ENCODE data around the gene PPP5C.
"Not testable (repeated sequence)": the region's sequence is repeated elsewhere in the genome, so short reads cannot be mapped to it uniquely, and the experiment has no call there.

Gene PPP5C

GRCh38 chr19:46367426-46367825, 20.5 kb downstream of the PPP5C start:
- DNase-seq = no peak

- DNase-seq = no peak
Measured at GRCh38 chr19:46368116-46368515, 21.2 kb downstream of the PPP5C start.

DNA sequence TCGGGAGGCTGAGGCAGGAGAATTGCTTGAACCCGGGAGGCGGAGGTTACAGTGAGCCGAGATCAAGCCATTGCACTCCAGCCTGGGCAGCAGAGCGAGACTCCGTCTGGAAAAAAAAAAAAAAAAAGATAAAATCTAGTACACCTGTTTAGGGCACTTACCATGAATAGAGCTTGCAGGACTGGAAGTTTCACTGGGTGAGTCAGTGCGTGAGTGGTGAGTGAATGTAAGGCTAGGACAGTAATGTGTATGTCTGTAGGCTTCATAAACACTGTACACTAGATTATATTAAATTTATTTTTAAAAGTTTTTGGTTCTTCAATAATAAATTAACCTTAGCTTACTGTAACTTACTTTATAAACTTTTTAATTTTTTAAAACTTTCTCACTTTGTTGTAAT, 22.9 kb downstream of the PPP5C start:
- DNase-seq = no peak

GRCh38 chr19:46371371-46371901, 24.5 kb downstream of the PPP5C start:
- no peak for DNase-seq

GRCh38 chr19:46372901-46373490, 26.1 kb downstream of the PPP5C start:
- DNase-seq = peak; percentile 53

DNA sequence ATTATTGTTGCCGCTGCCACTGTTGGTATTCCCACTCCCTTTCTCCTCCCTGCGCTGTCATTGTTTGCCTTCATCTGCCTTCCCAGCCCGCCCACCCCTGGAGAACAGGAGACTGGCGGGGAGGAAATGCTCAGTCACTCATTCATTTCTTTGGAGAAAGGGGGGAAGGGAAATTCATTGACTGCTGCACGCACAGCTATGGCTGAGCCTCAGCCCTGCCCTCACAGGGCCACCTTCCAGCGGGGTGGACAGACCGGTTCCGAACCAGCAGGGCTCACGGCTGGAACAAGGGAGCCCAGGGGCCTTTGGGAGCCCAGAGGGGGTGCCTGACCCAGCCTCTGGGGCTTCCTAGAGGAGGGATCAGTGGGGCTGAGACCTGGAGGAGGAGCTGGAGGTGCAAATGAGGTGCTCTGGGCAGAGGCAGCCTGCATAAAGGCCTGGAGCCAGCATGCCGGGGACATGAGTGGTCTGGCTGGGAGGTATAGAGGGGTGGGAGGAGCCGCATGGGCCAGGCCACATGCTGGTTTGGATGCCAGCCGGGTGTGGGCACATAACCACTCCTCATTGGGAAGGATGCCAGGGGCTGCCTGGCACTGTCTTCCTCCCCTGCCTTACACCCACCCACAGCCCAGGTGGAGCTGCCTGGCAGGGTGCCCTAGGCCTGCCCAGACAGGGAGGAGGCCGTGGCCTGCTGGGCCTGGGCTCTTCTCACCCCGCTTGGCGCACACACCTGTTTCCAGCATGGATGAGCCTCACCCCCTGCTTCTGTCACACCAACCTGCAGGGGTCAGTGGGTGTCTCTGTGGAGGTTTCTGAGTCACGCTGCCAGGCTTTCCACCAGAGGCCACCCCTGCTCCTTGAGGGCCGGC, 26.8 kb downstream of the PPP5C start:
- DNase-seq = peak; percentile 96

- no peak for DNase-seq
Measured at GRCh38 chr19:46374536-46375475, 27.9 kb downstream of the PPP5C start.

DNA sequence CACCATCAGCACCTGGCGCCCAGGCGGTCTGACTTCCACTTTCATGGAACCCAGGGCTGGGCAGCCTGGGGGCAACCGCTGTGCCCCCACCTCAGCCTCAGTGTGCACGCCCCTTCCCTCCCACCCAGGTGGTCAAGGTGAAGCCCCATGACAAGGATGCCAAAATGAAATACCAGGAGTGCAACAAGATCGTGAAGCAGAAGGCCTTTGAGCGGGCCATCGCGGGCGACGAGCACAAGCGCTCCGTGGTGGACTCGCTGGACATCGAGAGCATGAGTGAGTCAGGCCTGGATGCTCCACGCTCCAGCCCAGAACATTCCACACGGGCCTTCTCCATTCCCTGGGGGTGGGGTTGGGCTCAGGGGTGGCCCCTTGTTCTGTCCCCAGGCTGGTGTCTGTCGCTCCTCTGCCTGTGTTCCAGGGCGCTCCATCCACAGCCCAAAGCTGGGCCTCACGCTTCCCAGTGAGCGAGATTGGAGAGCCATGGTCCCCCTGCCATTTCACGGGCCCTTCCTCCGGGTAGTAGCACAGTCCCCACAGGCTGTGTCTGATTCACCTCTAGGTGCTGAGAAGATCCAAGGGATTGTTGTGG, 28.7 kb downstream of the PPP5C start:
- DNase-seq = not testable (repeated sequence)

- DNase-seq = no peak
Measured at GRCh38 chr19:46376241-46377153, 29.6 kb downstream of the PPP5C start.

- peak; percentile 44 for DNase-seq
Measured at GRCh38 chr19:46378268-46378667, 31.4 kb downstream of the PPP5C start.

DNA sequence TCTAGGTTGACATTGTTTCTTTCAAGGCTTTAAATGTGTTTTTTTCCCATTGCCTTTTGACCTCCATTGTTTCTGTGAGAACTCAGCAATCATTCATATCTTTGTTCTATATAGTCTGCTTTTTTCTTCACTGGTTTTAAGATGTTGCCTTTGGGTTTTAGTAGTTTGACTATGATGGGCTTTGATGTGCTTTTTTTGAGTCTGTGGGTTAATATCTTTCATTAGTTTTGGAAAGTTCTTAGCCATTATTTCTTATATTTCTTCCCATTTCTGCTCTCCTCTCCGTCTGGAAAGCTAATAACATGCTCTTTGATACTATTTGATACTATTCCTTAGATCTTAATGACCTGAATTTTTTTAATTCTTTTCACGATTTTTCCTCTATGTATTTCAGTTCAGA, 33.8 kb downstream of the PPP5C start:
- no peak for DNase-seq

DNA sequence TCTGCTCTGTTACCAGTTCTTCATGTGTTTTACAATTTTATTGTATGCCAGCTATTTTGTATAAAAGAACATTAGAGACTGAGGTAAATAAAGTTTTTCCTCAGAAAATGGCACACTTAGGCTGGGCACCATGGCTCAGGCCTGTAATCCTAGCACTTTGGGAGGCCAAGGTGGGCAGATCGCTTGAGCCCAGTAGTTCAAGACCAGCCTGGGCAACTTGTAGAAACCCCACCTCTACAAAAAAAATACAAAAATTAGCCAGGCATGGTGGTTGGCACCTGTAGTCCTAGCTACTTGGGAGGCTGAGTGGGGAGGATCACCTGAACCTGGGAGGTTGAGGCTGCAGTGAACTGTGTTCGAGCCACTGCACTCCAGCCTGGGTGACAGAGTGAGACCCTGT, 34.5 kb downstream of the PPP5C start:
- DNase-seq = no peak

DNA sequence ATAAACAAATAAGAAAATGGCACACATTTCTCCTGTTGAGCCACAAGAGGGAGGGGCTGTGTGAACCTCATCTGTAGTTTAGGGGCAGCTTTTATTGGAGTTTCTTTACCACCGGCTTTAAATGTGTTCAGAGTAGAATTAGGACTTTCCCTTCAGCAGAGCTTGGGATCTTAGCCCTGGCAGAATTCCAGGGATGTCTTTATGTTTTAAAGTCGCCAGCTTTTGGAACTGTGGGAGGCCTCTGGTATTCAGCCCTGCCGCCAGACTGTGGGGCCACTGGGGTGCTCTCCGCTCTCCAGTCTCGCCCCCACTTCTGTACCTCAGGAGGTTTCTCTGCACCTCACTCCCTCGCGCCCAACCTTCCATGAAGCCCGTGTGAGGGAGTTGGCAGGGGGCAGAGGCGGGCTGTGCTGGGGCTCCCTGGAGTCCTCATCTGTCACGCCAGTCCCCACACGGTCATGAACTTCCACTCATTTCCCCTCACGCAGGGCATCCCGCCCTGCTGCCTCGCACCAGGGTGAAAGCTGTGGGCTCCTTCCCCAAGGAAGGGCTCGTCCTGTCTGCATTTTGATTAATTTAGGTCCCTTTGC, 35.0 kb downstream of the PPP5C start:
- DNase-seq = no peak

DNA sequence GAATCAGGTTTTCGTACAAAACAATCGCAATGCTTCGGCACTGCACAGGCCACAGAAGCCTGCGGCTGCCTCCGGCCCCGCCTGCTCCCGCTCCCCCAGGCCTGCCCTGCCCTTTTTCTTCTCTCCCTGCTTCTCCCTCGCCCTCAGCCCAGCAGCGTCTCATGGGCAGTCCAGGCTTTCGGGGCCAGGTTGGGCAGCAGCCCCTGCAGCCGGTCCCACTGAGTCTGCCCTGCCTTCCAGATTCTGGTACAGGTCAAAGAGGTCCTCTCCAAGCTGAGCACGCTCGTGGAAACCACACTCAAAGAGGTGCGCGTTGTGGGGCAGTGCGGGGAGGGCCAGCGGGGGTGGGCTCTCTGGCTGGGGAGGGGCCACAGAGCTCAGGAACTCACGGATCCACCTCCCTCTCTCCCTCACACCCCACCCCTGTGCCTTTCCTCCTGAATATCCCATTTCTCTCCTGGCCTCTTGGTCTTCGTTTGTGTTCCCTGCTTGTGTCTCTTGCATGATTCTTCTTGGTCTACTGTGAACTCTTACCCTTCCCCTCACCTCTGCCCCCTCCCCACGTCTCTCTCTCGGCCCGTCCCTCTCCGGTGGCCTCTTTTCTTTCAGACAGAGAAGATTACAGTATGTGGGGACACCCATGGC, 36.4 kb downstream of the PPP5C start:
- no peak for DNase-seq

- DNase-seq = no peak
Measured at GRCh38 chr19:46383846-46384245, 37.0 kb downstream of the PPP5C start.

- DNase-seq = peak; percentile 51
Measured at GRCh38 chr19:46384396-46384795, 37.5 kb downstream of the PPP5C start.

GRCh38 chr19:46385636-46386035, 38.7 kb downstream of the PPP5C start:
- DNase-seq = no peak

GRCh38 chr19:46386151-46386550, 39.3 kb downstream of the PPP5C start:
- DNase-seq = no peak

DNA sequence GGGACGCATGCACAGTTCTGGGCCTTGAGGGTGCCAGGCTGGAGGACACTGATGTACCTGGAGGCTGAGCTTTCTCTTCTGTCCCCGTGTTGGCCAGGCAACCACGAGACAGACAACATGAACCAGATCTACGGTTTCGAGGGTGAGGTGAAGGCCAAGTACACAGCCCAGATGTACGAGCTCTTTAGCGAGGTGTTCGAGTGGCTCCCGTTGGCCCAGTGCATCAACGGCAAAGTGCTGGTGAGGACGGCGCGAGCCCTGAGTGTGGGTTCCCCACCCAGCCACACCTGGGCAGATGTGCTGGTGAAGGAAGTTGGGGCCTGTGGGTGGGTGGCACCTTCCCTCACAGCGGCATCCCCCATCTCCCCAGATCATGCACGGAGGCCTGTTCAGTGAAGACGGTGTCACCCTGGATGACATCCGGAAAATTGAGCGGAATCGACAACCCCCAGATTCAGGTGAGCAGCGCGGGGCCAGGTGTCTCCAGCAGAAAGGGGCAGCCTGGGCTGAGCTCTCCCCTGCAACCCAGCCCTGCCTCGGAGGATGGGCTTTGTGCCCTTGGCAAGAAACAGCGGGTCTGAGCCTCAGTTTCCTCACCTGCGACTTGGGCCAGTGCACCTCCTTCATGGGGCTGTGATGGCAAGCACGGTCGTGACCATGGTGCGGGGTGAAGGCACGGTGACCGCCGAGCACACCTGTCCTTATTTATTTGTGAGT, 40.3 kb downstream of the PPP5C start:
- no peak for DNase-seq

DNA sequence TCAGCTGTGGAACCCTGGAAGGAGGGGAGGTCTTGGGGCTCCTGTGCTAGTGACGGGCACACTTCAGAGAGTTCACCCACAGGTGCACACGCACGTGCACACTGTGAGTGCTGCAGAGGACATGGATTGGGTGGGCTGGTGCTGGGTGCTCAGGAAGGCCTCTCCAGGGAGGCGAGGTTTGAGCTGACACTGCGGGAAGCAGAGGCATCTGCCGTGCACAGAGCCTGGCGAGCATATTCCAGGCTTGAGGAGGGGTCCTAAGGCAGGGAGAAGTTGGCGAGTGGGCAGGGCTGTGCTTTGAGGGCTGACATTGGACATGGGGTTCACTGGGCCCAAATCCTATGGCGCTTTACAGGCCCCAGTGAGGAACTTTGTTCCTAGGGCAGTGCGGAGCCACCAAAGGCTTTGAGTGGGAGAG, 40.8 kb downstream of the PPP5C start:
- DNase-seq = no peak
